Sigmoid colon (tissue), 4 donors: ENCODE results near the gene TECTB.

Experiments used
- CTCF ChIP-seq, 4 experiments: fragments of 450-650 bp in 3 of 4; fragments of 200-600 bp in 1 of 4; IDR thresholded peaks; one replicate each; pipeline ENCODE4 v1.5.1; 2016 to 2019; ENCODE audit warnings: antibody characterized with exemption in 4 of 4, mild to moderate bottlenecking in 3 of 4, moderate library complexity in 2 of 4
- EP300 ChIP-seq, 4 donors: sonication (generic); formaldehyde crosslinking; IDR thresholded peaks; one replicate each; pipeline ENCODE4 v1.6.1; 2017; ENCODE audit warnings: antibody characterized with exemption in 4 of 4
- POLR2AphosphoS5 ChIP-seq, 4 donors: sonication (generic); formaldehyde crosslinking; IDR thresholded peaks; one replicate each; pipeline ENCODE4 v1.6.1; 2017; ENCODE audit warnings: antibody characterized with exemption in 4 of 4

GRCh38 chr10:112308125-112308502 lies 24.9 kb downstream of the TECTB start:
- TF ChIP-seq POLR2AphosphoS5 (IDR thresholded peaks at IDR 0.05) (no peak), CTCF (IDR thresholded peaks at IDR 0.05) (peak in 1 of 4 experiments; percentile 15), EP300 (IDR thresholded peaks at IDR 0.05) (no peak)
